Measurements from ENCODE around the gene TRMT44. TPM values are rescaled to one million over a fixed set of nuclear protein-coding genes. Genes with fewer than 3 reads are reported as not detected.

TRMT44 gene
- total RNA-seq, 1 experiment from 2014 or later = 25.8 TPM

DNA sequence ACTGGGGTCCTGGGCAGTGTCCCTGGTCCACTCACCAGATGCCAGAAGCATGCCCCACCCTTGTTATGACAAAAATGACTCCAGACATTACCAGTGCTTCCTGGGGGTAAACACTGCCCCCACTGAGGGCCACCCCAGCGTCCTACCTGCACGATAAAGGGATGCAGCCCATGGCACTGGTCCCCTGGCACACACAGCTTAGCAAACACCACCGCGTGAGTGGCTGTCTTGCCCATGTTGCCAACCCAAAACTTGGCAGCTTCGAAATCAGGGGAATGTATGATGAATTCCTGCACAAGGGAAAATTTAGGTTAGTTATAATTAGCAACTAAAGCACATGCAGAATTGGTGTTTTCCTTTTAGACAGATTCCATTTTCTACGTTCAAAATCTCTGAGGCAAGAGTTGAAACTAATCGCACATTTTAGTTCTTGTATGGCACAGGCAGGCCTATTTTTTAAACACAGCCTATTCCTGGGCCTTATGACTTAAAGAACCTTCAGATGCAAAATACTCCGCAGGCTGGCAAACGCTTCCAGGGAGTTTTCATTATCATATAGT is 30.4 kb upstream of the TRMT44 start:
- Histone ChIP-seq H3K27ac (ENCODE audit: low read depth, low read length) (no peak overlapping the region), H3K4me1 (ENCODE audit: control insufficient read depth in 1 of 2, insufficient read depth in 2 of 2, low read length in 2 of 2) (peaks cover 12 to 15% of the 10 kb centered on the region in 2 experiments; a peak in 3 of 4 replicates), H3K36me3 (ENCODE audit: control insufficient read depth in 1 of 2, insufficient read depth in 2 of 2, low read length in 2 of 2) (peaks cover 0 to 10% of the 10 kb centered on the region in 2 experiments; a peak in 3 of 4 replicates), H3K9ac (ENCODE audit: low read length) (no peak overlapping the region), H3K9me3 (ENCODE audit: control insufficient read depth in 1 of 2, insufficient read depth in 1 of 2, low read depth in 1 of 2, low read length in 2 of 2) (no peaks in the 10 kb centered on the region), H3K9me2 (ENCODE audit: insufficient read depth) (no peaks in the 10 kb centered on the region), H4K20me1 (ENCODE audit: insufficient read depth) (no peaks in the 10 kb centered on the region), H2AFZ (ENCODE audit: low read depth, low read length, poor library complexity, severe bottlenecking) (no peak overlapping the region), H3K27me3 (ENCODE audit: insufficient read depth, low read length) (no peaks in the 10 kb centered on the region), H3K4me2 (ENCODE audit: low read length) (peak overlapping the region; percentile 10), H3K79me2 (ENCODE audit: insufficient read depth, low read length) (no peaks in the 10 kb centered on the region), H3K4me3 (replicated peaks in 1 of 2; ENCODE audit: low read depth in 1 of 2, low read length in 2 of 2) (no peak overlapping the region)
- intact Hi-C loops (cut with micrococcal nuclease) = no loop called here
- DNase-seq (ENCODE audit: low read depth, low spot score) = no peak
- no peak for ATAC-seq
- RAD21 ChIA-PET (ENCODE audit: low non-redundant PET in 1 of 2, low total read pairs in 2 of 2, uncharacterized antibody in 2 of 2, unreplicated experiment in 2 of 2) = interaction anchor here (0.7 to 1.7 kb wide), 5 partner anchors 167 to 766 kb away, joined by 3 to 7 read pairs (median 4); no protein-coding TSS in a partner anchor
- CTCF ChIA-PET = interaction anchor here (1.1 to 1.6 kb wide), 12 partner anchors 8 to 508 kb away, joined by 3 to 21 read pairs (median 6); no protein-coding TSS in a partner anchor
- POLR2A ChIA-PET = no interaction called here
- no TSS peak for BruUV-seq (replicated peaks)
- TF ChIP-seq EZH2 (IDR thresholded peaks at IDR 0.05) = no peak
- 0 out of 2 replicates have a peak, but pooled peaks have one; percentile 5 for TF ChIP-seq FOSL1 (IDR thresholded peaks at IDR 0.05; ENCODE audit: low read depth)
- TF ChIP-seq SIN3A (IDR thresholded peaks at IDR 0.05; ENCODE audit: low read depth) = no peak
- TF ChIP-seq TCF7L2 (IDR thresholded peaks at IDR 0.05; ENCODE audit: borderline replicate concordance, extremely low read depth, insufficient read depth, insufficient read length) = no peak
- TF ChIP-seq CTCF (IDR thresholded peaks at IDR 0.05 in 2 of 3, conservative IDR thresholded peaks at IDR 0.05 in 1 of 3; ENCODE audit: borderline replicate concordance in 1 of 3, insufficient read depth in 1 of 3, low read depth in 2 of 3, low read length in 2 of 3) = no peak
